Measurements from ENCODE around the gene NSL1. TPM values are rescaled to one million over a fixed set of nuclear protein-coding genes. Genes with fewer than 3 reads are reported as not detected.
"Not testable (repeated sequence)": the region's sequence is repeated elsewhere in the genome, so short reads cannot be mapped to it uniquely, and the experiment has no call there.

The NSL1 gene, protein sequence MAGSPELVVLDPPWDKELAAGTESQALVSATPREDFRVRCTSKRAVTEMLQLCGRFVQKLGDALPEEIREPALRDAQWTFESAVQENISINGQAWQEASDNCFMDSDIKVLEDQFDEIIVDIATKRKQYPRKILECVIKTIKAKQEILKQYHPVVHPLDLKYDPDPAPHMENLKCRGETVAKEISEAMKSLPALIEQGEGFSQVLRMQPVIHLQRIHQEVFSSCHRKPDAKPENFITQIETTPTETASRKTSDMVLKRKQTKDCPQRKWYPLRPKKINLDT
- polyA plus RNA-seq (2013, experiment 1 of 2; ENCODE audit: insufficient read length) = 22.7 TPM
- 20.8 TPM for polyA plus RNA-seq (2013, experiment 2 of 2; ENCODE audit: insufficient read length)

DNA sequence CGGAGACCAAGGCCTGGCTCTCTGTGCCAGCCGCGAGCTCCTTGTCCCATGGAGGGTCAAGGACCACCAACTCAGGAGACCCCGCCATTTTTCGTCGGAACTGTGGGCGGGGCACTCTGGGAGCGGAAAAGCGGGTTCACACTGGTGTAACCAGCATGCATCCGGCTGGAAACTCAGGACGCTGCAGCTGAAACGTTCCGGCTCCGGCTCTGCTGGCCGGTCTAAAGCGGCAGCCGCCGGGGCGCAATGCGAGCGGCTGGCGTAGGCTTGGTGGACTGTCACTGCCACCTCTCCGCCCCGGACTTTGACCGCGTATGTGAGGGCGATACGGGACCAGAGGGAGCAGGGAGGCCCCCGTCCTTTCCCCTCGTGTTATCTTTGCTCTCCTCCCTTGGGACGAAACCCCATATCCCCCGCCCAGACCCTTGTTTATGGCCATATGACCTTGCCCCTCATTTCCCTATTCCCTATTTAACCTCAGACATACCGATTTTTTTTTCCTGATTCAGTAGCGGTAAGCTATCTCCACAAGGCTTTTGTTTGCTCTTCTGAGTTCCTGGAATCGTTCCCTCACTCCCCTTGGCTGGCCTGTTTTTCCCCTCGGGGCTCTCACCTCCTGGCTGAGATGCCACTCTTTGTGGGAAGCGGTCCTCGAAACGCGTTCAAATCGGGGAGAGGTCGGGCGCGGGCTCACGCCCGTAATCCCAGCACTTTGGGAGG lies at the start of gene NSL1, which contains the start of gene TATDN3:
NSL1 (minus strand) TSS at position 102 of the 720 bp plus-strand sequence; CDS start at position 88, 14 bp downstream.
TATDN3 (plus strand) TSS at position 219 of the 720 bp plus-strand sequence; CDS start at position 247, 28 bp downstream.
- peak; percentile 92 for DNase-seq

DNA sequence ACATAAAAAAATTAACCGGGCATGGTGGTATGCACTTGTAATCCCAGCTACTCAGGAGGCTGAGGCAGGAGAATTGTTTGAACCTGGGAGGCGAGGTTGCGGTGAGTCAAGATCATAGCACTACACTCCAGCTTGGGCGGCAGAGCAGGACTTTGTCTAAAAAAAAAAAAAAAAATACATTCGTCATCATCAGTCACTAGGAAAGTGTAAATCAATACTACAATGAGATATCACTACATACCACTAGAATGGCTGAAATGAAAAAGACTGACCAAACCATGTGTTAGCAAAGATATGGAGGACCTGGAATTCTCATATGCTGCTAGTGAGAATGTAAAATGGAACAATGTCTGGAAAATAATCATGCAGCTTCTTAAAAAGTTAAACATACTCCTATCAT lies 46.6 kb upstream of the NSL1 start:
- no peak for DNase-seq

DNA sequence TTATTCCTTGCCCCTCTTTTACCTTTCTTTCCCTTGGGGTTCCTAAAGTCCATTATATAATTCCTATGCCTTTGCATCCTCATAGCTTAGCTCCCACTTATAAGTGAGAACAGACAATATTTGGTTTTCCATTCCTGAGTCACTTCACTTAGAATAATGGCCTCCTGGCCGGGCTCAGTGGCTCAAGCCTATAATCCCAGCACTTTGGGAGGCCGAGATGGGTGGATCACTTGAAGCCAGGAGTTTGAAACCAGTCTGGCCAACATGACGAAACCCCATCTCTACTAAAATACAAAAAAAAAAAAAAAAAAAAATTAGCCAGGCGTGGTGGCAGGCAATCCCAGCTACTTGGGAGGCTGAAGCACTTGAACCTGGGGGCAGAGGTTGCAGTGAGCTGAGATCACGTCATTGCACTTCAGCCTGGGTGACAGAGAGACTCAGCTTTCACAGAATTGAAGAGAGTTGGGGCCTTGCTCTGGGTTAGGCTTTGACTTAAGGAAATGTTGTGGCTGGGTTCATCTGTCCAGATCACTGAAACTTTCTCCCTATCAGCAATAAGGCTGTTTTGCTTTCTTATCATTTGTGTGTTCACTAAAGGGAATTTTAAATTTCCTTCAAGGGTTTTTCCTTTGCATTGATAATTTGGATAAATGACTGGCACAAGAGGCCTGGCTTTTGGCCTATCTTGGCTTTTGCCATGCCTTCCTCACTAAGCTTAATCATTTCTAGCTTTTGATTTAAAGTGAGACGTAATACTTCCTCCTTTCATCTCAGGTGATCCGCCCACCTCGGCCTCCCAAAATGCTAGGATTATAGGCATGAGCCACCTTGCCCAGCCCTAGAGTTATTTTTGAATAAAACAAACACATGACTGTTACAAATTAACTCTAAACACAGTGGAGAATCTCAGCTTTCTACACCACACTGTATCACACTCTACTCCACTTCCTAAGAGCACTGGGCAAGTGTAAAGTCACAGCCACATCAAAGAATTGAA lies 41.9 kb upstream of the NSL1 start:
- DNase-seq = not testable (repeated sequence)

DNA sequence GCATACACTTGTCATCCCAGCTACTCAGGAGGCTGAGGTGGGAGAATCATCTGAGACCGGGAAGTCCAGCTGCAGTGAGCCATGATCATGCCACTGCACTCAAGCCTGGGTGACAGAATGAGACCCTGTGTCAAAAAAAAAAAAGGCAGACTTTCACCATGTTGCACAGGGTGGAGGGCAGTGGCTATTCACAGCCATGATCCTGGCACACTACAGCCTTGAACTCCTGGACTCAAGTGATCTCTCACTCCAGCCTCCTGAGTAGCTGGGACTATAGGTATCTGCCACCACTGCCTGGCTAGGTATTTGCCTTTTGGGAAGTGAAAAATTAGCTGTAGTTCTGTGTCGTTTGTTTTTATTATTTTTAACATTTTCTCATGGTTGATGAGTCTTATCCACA lies 36.8 kb upstream of the NSL1 start:
- no peak for DNase-seq

DNA sequence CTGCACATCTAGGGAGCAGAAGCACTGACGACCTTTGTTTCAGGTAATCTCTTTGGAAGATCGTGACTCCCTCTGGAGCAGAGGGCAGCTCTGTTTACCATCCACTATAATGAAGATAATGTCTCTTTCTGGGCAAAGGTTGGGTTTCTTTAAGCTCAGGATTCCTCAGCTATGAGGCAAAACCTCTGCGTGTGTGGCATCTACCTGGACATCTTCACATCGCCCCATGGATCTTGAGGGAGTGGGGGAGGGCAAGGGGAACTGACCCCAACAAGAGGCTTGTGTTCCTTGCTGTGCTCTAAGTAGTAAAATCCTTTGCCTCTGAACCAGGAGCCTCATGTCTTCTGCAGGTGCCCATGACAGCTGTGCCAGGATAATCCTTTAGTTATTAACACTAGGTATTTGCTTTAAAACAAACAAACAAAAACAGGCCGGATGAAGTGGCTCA lies 36.3 kb upstream of the NSL1 start:
- DNase-seq = no peak

DNA sequence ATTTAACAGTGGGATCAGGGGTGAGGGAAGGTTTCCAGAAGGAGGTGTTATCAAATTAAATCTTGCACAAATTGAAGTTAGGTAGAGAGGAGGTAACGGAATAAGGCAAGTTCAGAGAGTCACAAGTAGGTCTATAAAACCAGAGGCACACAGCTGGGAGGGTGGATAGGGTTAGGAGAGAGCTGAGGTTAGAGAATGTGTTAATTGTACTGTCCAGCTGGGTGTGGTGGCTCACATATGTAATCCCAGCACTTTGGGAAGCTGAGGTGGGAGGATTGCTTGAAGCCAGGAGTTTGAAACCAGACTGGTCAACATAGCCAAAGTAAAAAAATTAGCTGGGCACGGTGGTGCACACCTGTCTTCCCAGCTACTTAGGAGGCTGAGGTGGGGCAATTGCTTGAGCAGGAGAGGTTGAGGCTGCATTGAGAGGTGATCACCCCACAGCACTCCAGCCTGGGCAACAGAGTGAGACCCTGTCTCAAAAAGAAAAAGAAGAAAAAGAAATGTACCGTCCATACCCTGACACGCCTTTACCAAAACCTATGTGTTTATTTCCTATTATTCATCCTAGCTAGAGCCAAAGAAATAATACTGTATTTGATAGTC lies 35.7 kb upstream of the NSL1 start:
- no peak for DNase-seq

DNA sequence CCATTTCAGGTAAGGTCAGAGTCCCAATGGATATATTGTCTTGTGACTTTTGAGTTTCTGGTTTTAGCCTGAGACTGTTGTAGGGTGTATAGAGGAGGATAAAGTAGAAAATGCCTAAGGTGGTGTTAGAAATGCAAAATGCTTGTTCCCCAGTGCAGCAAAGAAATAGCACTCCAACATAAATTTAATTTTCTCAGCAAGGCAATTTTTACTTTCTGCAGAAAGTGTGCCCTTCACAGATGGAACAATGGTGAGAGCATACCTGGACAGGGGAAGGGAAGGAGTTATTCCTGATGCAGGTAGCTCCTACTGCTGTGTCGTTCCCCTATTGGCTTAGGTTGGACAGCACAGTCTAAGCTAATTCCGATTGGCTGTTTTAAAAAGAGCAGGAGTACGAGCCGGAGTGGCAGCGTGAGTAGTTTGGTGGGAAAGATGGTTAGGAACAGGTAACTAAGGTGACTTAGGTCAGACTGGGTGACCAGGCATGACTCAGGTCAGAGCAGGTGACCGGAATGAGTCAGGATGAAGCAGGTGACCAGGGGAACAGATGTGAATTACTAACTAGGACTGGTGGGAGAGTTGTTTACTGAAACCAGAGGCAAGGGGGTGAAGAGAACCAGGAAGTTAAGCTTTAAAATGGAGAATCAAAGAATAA lies 34.3 kb upstream of the NSL1 start:
- no peak for DNase-seq

DNA sequence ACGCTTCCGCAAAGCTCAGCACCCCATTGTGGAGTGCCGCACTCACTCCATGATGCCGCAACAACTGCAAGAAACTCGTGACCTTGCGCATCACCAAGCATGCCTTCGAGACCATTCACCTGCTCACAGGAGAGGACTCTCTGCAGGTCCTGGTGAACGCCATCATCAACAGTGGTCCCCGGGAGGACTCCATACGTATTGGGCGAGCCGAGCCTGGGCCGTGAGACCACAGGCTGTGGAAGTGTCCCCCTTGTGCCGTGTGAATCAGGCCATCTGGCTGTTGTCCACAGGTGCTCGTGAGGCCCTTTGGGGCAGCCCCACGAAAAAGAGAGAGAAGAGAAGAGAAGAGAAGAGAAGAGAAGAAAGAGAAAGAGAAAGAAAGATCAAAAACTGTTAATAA lies 32.6 kb upstream of the NSL1 start:
- no peak for DNase-seq

DNA sequence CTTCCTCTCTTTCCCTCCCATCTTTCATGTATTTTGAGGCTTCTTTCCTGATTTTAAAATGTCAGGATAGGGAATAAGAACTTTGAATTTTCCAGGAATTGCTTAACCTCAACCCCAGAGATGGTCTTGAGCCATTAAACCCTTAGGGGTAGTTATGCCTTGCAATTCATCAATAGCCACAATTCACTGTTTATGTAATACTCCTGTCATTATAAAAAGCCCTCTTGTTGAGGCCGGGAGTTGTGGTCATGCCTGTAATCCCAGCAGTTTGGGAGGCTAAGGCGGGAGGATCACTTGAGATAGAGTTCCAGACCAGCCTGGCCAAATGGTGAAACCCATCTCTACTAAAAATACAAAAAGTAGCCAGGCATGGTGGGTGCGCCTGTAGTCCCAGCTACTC lies 31.4 kb upstream of the NSL1 start:
- no peak for DNase-seq

DNA sequence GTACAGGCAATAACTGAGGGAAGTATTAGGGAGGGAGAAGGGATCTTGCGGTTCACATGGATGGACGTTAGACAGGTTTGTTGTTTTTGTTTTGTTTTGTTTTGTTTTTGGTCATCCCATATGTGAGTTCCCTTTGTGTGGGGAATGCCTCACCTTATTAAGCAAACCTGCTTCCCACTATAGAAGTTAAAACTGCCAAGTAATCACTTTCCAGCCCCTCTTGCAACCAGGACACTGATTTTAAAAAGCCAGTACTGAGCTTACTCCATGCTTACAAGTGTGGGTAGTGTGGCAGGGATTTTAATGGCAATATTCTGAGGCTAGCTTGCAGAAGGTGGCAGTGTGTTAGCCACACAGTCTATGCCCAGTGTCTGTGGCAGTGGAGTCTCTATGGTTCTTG lies 29.4 kb upstream of the NSL1 start:
- DNase-seq = no peak

DNA sequence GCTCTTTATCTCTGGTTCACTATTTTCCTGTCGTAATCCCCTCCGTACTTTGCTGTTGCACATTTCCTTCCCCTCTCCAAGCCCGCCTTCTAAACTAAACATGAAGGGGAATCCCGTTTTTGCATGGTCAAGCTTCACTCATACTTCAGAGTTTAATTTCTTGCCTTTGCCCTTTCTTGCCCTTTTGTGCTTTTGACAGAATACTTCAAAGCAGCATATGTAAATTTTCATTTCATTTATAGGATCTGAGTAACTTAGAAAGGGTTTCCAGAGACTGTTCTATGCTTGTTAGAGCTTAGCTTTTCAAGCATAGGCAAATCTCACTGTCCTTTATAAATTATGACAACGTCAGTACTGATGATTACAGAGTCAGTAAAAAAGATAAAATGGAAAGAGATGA lies 28.1 kb upstream of the NSL1 start:
- DNase-seq = no peak

DNA sequence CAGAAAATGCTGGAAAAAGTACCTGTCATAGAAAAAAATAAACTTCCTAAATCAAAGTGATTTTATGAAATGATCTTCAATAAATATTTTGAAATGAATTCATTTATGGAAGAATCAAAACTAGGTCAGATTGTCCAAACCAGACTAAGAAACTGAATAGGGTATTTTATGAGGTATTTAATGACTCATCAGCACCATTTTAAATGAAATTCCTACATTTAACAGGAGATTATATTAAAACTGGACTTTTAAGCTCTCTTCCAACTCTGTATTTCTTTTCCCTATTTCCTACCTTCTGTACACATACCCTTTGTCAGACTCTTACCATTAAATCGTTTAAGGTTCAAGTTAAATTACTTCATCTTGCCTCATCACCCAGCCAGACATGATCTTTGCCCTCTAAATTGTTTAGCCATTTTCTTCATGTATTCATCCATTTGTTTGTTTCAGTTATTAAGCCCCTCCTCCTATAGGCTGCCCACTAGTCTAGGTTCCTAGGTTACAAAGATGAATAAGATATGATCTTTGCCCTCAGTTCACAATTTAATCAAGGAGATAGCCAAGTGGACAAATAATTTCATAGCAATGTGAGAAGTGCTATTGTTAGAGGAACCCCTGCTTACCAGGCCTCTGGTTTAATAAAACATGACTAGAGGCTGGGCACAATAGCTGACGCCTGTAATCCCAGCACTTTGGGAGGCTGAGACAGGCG lies 25.1 kb upstream of the NSL1 start:
- DNase-seq = no peak

DNA sequence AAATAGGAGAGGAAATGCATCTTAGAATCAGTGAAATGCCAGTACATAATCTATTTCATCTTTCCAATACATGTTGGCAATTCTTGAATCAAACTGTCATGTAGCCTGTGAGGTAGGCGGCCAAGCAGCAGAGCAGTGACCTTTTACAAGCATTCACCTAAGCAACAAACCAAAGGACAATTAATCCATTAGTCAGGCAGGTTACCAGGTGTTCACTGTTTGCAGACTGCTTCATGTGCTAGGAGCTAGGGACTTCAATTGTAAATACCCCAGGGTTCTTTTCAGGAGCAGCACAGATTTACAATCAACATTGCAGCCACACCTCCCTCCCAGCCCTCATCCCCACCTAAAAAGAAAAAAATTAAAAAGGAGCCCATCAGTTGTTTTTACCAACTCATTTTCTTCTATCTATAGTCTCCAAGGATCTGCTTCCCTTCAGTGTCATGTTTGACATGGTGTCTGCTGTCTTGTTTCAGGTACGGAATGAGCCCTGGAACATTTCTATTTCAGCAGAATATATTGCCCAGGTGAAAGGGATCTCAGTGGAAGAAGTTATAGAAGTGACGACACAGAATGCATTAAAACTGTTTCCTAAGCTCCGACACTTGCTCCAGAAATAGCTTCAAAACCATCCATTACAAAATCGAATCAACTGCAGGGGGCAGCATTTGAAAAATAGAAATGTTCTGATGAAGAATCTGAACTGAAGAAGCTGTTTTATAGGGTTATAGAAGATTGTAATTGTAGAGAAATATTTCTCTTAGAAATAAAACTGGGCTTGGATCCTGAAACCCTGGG lies 23.2 kb upstream of the NSL1 start:
- DNase-seq = peak; percentile 17

DNA sequence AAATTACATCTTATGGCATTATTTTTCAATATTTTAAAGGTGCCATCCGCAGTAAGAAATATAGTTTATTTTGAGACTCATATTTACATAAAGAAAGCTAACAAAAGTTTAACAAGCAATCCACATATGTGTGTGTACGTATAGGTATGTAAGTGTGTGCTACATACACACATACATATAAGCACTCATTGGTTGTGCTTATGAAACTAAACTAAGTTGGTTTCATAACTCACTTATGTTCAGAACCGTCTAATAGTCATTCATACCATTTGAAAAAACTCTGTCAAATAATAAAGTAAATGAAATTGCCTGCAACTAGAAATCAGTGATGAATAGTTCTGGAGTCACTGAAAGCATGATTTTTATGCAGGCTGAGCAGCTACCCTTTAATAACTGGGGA lies 14.2 kb upstream of the NSL1 start:
- no peak for DNase-seq

DNA sequence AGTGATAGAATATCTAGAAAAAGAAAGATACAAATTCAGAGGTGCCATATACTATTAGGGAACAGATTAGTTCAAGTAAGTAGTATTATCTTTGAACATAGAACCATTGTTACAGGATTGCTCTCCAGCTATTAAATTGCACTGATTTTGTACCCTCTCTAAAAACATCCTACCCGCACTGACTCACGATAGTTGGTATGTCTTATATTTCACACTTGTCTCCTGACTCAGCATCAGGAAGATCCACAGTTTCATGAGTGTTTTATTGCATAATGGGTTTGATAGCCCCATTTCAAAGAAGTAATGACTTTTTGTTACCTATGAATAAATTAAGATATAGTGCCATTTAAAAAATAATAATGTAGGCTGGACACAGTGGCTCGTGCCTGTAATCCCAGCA lies 6.1 kb upstream of the NSL1 start:
- peak; percentile 8 for DNase-seq

DNA sequence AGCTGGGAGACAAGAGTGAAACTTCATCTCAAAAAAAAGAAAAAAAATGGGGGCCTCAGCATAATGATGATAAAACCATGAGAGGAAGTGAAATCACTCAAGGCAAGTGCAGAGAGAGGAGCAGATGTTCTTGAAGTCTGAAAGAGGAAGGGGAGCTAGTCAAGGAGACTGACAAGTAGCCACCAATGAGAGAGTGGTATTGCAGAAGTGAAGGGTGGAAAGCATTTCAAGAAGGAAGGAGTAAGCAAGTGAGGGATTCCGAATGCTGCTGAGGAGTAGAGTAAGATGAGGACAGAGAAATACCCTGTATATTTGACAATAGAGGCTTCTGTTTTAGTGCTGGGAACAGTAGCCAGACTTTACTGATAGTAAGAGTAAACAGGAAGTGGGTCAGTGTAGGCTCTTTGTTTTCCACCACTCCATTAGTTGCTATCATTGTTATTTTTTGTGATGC lies 3.0 kb upstream of the NSL1 start:
- DNase-seq = no peak

DNA sequence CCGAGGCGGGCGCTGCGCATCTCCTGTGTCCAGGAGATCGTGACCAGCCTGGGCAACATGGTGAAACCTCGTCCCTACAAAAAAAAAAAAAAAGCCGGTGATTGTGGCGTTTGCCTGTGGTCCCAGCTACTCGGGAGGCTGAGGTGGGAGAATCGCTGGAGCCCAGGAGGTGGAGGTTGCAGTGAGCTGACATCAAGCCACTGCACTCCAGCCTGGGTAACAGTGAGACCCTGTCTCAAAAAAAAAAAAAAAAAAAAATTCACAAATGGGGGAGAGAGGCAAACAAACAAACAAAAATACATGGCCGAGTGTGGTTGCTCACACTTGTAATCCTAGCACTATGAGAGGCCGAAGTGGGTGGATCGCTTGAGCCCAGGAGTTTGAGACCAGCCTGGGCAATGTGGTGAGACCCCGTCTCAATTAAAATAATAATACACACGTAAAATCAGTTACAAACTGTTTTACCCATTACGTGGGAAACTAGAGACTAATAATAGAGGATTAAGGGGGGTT lies 875 bp upstream of the NSL1 start:
- DNase-seq = no peak

DNA sequence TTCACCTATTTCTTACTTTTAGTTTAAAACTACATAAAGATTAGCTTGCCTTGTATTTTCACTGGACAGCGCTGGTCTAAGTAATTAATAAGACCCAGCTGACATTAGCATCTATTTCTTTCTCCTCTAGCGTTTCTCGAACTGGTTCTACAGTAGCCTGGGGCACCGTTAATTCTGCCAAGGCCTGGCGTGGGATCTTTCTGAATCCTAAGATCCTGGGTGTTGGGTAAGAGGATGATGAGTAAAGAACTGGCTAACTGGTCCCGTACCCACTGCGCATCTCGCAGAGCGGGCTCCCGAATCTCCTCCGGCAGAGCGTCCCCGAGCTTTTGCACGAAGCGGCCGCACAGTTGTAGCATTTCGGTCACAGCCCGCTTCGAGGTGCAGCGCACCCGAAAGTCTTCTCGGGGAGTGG lies 309 bp downstream of the NSL1 start:
- peak; percentile 69 for DNase-seq

DNA sequence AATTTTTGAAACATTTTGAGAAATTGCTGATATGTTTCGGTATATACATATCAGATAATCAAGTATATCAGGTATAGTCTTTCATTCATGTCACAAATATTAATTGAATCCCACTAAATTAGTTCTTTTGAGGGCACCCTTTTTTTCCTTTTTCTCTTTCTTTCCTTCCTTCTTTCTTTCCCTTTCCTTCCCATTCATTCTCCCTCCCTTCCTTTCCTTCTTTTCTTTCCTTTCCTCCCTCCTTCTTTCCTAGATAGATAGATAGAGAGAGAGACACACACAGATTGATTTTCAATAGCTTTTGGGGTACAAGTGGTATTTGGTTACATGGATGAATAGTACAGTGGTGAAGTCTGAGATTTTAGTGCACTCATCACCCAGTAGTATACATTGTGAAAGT lies 5.7 kb downstream of the NSL1 start:
- DNase-seq = no peak

DNA sequence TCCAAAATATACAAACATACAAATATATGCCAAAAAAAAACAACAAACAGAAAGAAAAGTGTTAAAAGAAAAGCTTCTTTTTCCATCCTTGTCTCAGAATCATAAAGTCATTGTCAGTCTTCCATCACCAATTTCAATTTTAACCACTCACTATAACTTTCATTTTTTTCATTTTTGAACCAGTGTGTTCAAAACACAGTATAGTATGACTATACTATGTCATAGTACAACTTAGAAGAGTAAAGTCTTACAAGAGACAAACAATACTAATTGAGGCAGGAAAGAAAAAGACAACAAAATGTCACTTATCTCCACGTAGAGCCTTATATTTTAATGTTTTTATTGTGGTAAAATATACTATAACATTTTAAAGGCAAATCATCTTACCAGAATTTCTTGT lies 7.6 kb downstream of the NSL1 start:
- DNase-seq = no peak
